WI38 (cell line): ENCODE results near the gene LAMC3.
A peak's percentile ranks its signal among the peaks of the same experiment; 100 is the strongest.

ENCODE experiments used
- H3K4me3 ChIP-seq: 2 replicates; pipeline ENCODE4 v1.5.1; 2011; ENCODE audit warnings: low read depth, mild to moderate bottlenecking, control low read depth, low read length
- TF ChIP-seq, protein P1 (sequence below): IDR thresholded peaks from 2 replicates; pipeline ENCODE4 v1.5.1; 2012; ENCODE audit warnings: low read depth, mild to moderate bottlenecking, control low read depth, low read length

The LAMC3 gene

DNA sequence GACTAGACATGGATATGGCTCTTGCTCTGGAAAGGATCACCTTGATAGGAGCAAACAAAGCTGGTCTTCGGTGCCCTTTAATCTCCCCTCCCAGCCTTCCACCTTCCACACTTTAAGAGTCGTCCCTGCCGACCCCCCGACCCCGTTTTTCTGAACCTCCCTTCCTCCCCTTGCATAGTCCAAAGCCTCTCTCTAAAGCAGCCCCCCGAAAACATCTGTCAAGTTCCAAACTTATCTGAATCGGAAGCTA, 116.0 kb downstream of the LAMC3 start:
- TF ChIP-seq, protein P1, sequence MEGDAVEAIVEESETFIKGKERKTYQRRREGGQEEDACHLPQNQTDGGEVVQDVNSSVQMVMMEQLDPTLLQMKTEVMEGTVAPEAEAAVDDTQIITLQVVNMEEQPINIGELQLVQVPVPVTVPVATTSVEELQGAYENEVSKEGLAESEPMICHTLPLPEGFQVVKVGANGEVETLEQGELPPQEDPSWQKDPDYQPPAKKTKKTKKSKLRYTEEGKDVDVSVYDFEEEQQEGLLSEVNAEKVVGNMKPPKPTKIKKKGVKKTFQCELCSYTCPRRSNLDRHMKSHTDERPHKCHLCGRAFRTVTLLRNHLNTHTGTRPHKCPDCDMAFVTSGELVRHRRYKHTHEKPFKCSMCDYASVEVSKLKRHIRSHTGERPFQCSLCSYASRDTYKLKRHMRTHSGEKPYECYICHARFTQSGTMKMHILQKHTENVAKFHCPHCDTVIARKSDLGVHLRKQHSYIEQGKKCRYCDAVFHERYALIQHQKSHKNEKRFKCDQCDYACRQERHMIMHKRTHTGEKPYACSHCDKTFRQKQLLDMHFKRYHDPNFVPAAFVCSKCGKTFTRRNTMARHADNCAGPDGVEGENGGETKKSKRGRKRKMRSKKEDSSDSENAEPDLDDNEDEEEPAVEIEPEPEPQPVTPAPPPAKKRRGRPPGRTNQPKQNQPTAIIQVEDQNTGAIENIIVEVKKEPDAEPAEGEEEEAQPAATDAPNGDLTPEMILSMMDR = no peak
- peak overlapping the region; percentile 91 for H3K4me3 ChIP-seq

GRCh38 chr9:131125288-131126058, 116.5 kb downstream of the LAMC3 start, which contains the start of gene NUP214:
Gene NUP214, plus strand, starts transcription at chr9:131125586. Its CDS starts 119 bp downstream, at chr9:131125705.
- peak within 1 kb of the TSS; percentile 91 for H3K4me3 ChIP-seq

GRCh38 chr9:131126059-131126426, 117.1 kb downstream of the LAMC3 start:
- peak overlapping the region; percentile 91 for H3K4me3 ChIP-seq
- TF ChIP-seq, protein P1 = no peak

More at GRCh38 chr9:131125288-131126058, 116.5 kb downstream of the LAMC3 start, which contains the start of gene NUP214:
- TF ChIP-seq, protein P1 = no peak

DNA sequence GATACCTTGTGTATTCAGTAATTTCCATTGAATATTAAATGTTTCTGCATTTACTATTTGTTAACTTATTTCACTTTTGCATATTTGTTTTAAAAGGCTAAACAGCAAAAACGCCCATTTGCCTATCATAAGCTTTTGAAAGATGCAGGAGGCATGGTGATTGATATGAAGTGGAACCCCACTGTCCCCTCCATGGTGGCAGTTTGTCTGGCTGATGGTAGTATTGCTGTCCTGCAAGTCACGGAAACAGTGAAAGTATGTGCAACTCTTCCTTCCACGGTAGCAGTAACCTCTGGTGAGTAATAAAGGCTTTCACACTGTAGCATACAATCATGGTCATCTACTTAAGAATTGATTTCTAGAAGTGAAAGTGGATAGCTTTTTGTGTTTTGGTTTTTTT, 120.2 kb downstream of the LAMC3 start:
- TF ChIP-seq, protein P1 = no peak
- no peak overlapping the region for H3K4me3 ChIP-seq

GRCh38 chr9:131138676-131139075, 129.7 kb downstream of the LAMC3 start:
- H3K4me3 ChIP-seq = no peak overlapping the region
- TF ChIP-seq, protein P1 = no peak

DNA sequence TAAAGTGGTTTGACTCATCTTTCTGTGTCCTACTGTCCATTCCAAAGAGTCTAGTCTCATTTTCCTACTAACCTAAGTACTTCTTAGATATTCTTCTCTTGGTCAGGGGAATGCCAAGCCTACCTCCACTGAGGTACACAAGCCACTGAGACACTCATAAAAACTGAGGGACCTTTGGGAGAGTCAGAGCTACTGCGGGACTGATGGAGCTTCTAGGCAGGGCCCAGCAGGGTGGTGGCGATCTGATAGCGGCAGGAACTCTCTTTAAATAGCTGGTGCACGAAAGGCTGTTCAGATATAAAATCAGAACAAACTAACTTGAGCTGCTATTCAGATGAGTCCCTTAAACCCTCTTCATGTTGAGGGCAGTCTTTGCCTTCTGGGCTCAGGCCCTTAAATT, 131.1 kb downstream of the LAMC3 start:
- TF ChIP-seq, protein P1 = no peak
- H3K4me3 ChIP-seq = no peak overlapping the region

- TF ChIP-seq, protein P1 = no peak
- no peak overlapping the region for H3K4me3 ChIP-seq
Measured at GRCh38 chr9:131140550-131140949, 131.6 kb downstream of the LAMC3 start.
